Measurements from ENCODE around the gene ANKMY1.

DNA sequence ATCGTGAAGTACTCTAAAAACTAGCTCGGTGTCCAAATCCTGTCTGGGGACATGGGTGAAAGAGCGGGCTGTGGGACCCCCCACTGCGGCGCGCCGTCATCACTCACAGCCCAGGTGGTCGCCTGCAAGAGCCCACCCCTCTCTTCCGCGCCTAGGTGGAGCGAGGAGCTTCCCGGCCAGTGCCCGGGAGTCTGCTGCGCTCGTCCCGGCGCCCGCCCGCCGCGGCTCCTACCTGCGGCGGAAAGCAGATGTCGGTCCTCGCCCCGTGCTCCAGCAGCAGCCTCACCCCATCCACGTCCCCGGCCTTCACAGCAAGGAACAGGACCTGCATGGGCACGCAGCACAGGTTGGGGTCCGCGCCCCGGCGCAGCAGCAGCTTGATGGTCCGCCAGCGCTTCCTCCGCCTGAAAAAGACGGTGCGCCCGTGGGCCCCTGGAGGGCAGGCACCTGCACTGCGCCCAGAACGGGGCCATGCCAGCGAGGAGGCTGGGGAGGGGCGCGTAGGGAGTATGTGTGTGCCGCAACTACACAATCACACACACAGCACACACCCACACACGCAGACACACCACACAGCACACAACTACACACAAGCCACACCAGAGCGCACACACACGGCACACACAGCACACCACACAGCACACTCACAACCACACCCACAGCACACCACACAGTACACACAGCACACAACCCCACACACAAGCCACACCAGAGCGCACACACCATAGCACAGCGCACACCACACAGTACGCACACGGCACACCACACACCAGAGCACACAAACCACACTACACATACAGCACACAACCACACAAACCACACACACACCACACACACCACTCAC lies 37.4 kb downstream of the ANKMY1 start:
- TF ChIP-seq SUZ12 (IDR thresholded peaks at IDR 0.05; ENCODE audit: extremely low read depth, insufficient read depth, insufficient read length): no peak
- TF ChIP-seq ZNF274 (IDR thresholded peaks at IDR 0.05; ENCODE audit: low read depth, low read length): no peak
- TF ChIP-seq YY1 (IDR thresholded peaks at IDR 0.05; ENCODE audit: insufficient read depth, insufficient read length): no peak

All from NT2/D1 (cell line).